Measurements from ENCODE around the gene AACS. TPM values are rescaled to one million over a fixed set of nuclear protein-coding genes. Genes with fewer than 3 reads are reported as not detected.

The AACS gene
- total and polyA plus RNA-seq, 10 of the 15 experiments (the other 5 are each of a cell fraction or from before 2014, with no cell fraction given) = 10.1 to 34.0 (median 21.1) TPM

- Histone ChIP-seq H3K4me2 (ENCODE audit: control insufficient read depth, insufficient read depth) (no peak overlapping the region), H3K27me3 (replicated peaks in 1 of 2; ENCODE audit: control insufficient read depth in 2 of 2, insufficient read depth in 2 of 2, low read length in 1 of 2) (no peaks in the 10 kb centered on the region), H3K36me3 (ENCODE audit: control insufficient read depth in 2 of 2, insufficient read depth in 2 of 2, low read length in 1 of 2) (peaks cover 16 to 17% of the 10 kb centered on the region in 2 experiments), H3K9me3 (replicated peaks; ENCODE audit: control insufficient read depth, insufficient read depth, low read length) (no peaks in the 10 kb centered on the region), H3K4me1 (ENCODE audit: control insufficient read depth, insufficient read depth, low read length) (no peaks in the 10 kb centered on the region), H3K79me2 (ENCODE audit: control insufficient read depth, insufficient read depth, low read length) (no peaks in the 10 kb centered on the region), H4K20me1 (ENCODE audit: control insufficient read depth, insufficient read depth) (no peaks in the 10 kb centered on the region), H2AFZ (ENCODE audit: control insufficient read depth, low read depth, low read length) (no peak overlapping the region), H3K27ac (ENCODE audit: control insufficient read depth, insufficient read depth) (no peak overlapping the region), H3K9ac (ENCODE audit: control insufficient read depth, insufficient read depth, low read length) (no peak overlapping the region), H3K4me3 (no peak overlapping the region)
- no TSS peak for BruUV-seq (replicated peaks)
- ChIA-PET POLR2A (no interaction called here), SMC1A (ENCODE audit: uncharacterized antibody, unreplicated experiment) (no interaction called here), CTCF (interaction anchor here (1.1 kb wide), 1 partner anchor 132 kb away, joined by 3 read pairs; no protein-coding TSS in a partner anchor), RAD21 (ENCODE audit: unreplicated experiment) (no interaction called here)
- in situ Hi-C loops (cut with MboI) (no loop called here), intact Hi-C loops (cut with micrococcal nuclease; ENCODE audit: unreplicated experiment) (no loop called here)
- ATAC-seq (no peak), DNase-seq (ENCODE audit: low read depth, low spot score) (no peak), FAIRE-seq (peak; percentile 44)
- TF ChIP-seq RFX5 (IDR thresholded peaks at IDR 0.05; ENCODE audit: low read depth, low read length) (no peak), NFIC (IDR thresholded peaks at IDR 0.05; ENCODE audit: low read depth, low read length) (no peak), BMI1 (IDR thresholded peaks at IDR 0.05; ENCODE audit: borderline replicate concordance) (no peak), TCF7 (IDR thresholded peaks at IDR 0.05; ENCODE audit: borderline replicate concordance) (no peak)
- WGBS (ENCODE audit: insufficient coverage, insufficient replicate concordance, low lambda C conversion rate, missing lambda C conversion rate) = 88% methylated on average over 6 of the region's 6 CpGs
These were observed 40.4 kb downstream of the AACS start for GRCh38 chr12:125105600-125105999.

- TF ChIP-seq BCL3 (IDR thresholded peaks at IDR 0.05; ENCODE audit: borderline replicate concordance, insufficient read depth, low read depth, low read length, poor library complexity, severe bottlenecking) = no peak
- no peak for TF ChIP-seq BCL11A (IDR thresholded peaks at IDR 0.05; ENCODE audit: low read depth, low read length)
- TF ChIP-seq ATF2 (IDR thresholded peaks at IDR 0.05; ENCODE audit: low read length) = no peak
- TF ChIP-seq NKRF (conservative IDR thresholded peaks at IDR 0.05) = no peak
- TF ChIP-seq PAX8 (IDR thresholded peaks at IDR 0.05) = no peak
- CTCF ChIA-PET = no interaction called here
These were observed 45.6 kb downstream of the AACS start for GRCh38 chr12:125110641-125111360.

More at GRCh38 chr12:125110641-125111360, 45.6 kb downstream of the AACS start:
- H3K79me2 ChIP-seq (ENCODE audit: control insufficient read depth, insufficient read depth, low read length) = no peaks in the 10 kb centered on the region
- ChIA-PET RAD21 (ENCODE audit: unreplicated experiment) (no interaction called here), POLR2A (no interaction called here), SMC1A (ENCODE audit: uncharacterized antibody, unreplicated experiment) (no interaction called here)
- H4K20me1 ChIP-seq (ENCODE audit: control insufficient read depth, insufficient read depth) = no peaks in the 10 kb centered on the region
- no peak overlapping the region for H3K4me3 ChIP-seq
- WGBS (ENCODE audit: insufficient coverage, insufficient replicate concordance, low lambda C conversion rate, missing lambda C conversion rate) = 87% methylated on average over 14 of the region's 14 CpGs
- BruUV-seq (replicated peaks) = no TSS peak
- H3K4me1 ChIP-seq (ENCODE audit: control insufficient read depth, insufficient read depth, low read length) = no peaks in the 10 kb centered on the region
- H3K4me2 ChIP-seq (ENCODE audit: control insufficient read depth, insufficient read depth) = no peak overlapping the region
- intact Hi-C loops (cut with micrococcal nuclease; ENCODE audit: unreplicated experiment) = no loop called here
- no peaks in the 10 kb centered on the region for H3K9me3 ChIP-seq (replicated peaks; ENCODE audit: control insufficient read depth, insufficient read depth, low read length)
- H3K27me3 ChIP-seq (replicated peaks in 1 of 2; ENCODE audit: control insufficient read depth in 2 of 2, insufficient read depth in 2 of 2, low read length in 1 of 2) = no peaks in the 10 kb centered on the region
- FAIRE-seq (no peak), ATAC-seq (no peak), DNase-seq (ENCODE audit: low read depth, low spot score) (no peak)
- H3K9ac ChIP-seq (ENCODE audit: control insufficient read depth, insufficient read depth, low read length) = no peak overlapping the region
- peaks cover 10 to 22% of the 10 kb centered on the region in 2 experiments for H3K36me3 ChIP-seq (ENCODE audit: control insufficient read depth in 2 of 2, insufficient read depth in 2 of 2, low read length in 1 of 2)
- in situ Hi-C loops (cut with MboI) = no loop called here
- H2AFZ ChIP-seq (ENCODE audit: control insufficient read depth, low read depth, low read length) = no peak overlapping the region
- H3K27ac ChIP-seq (ENCODE audit: control insufficient read depth, insufficient read depth) = no peak overlapping the region
